ENCODE measurements around the gene ARTN.

ARTN gene

DNA sequence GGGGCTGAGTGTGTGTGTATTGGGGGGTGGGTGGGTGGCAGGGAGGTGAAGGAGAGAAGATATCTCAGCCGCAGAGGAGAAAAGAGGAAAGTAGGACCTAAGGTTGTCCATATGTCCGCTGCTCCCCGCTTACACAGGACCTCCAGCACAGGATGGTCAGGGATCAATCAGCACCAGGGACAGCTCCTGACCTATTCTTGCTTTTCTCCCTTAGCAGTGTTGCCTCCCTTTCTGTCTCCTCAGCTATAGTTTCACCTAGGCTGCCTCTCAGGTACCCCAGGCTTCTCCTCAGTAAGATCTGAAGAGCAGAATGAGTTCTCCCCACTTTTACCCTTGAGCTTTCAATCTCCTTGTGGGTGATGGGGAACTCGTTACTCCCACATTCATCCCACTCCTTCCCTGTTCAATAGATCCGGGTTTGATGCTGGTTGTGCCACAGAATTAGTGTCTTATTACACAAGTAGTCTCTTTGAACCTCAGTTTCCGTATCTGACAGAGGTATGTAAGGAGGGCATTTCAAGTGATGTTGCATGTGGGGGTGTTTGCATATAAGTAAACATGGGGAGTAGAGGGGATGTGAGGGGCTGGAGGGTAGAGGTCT, 34.8 kb downstream of the ARTN start:
- DNase-seq (ENCODE audit: low read depth): no peak
- no peak overlapping the region for H3K4me3 ChIP-seq (ENCODE audit: low read depth, low read length)

- no peak for DNase-seq (ENCODE audit: low read depth)
- H3K4me3 ChIP-seq (ENCODE audit: low read depth, low read length): peak overlapping the region; percentile 18
Observed at GRCh38 chr1:43969416-43969745, 35.8 kb downstream of the ARTN start.

- H3K4me3 ChIP-seq (ENCODE audit: low read depth, low read length): peak within 1 kb of the TSS; percentile 98
- peak; percentile 89 for DNase-seq (ENCODE audit: low read depth)
Observed at GRCh38 chr1:43969746-43970466, 36.3 kb downstream of the ARTN start, which contains the start of gene DPH2. Gene DPH2 (plus strand): TSS chr1:43970010. CDS start chr1:43970176, 166 bp downstream.

DNA sequence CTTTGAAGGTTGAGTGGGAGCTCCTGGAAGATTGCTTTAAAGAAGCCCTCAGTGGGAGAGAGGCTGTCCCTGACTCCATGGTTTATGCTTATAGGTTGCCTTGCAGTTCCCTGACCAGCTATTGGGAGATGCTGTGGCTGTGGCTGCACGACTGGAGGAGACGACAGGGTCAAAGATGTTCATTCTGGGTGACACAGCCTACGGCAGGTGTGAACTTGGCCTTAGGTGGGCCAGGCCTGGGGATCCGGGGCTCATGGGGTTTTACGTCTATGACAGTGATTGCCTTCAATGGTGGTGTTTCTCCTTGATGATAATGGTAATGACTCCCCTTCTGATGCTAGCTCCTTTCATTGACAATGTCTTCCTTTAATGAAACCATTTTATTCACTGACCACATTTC, 36.9 kb downstream of the ARTN start:
- DNase-seq (ENCODE audit: low read depth): no peak
- peak overlapping the region; percentile 98 for H3K4me3 ChIP-seq (ENCODE audit: low read depth, low read length)

- peak overlapping the region; percentile 98 for H3K4me3 ChIP-seq (ENCODE audit: low read depth, low read length)
- no peak for DNase-seq (ENCODE audit: low read depth)
Observed at GRCh38 chr1:43970911-43971310, 37.3 kb downstream of the ARTN start.

GRCh38 chr1:43971336-43971980, 37.9 kb downstream of the ARTN start:
- DNase-seq (ENCODE audit: low read depth): no peak
- no peak overlapping the region for H3K4me3 ChIP-seq (ENCODE audit: low read depth, low read length)

GRCh38 chr1:43973981-43974442, 40.4 kb downstream of the ARTN start:
- DNase-seq (ENCODE audit: low read depth): no peak
- H3K4me3 ChIP-seq (ENCODE audit: low read depth, low read length): peak overlapping the region; percentile 94

- DNase-seq (ENCODE audit: low read depth): peak; percentile 78
- peak within 1 kb of the TSS; percentile 94 for H3K4me3 ChIP-seq (ENCODE audit: low read depth, low read length)
Observed at GRCh38 chr1:43974443-43975248, 41.0 kb downstream of the ARTN start, which contains the start of gene ATP6V0B. Gene ATP6V0B (plus strand): TSS chr1:43974960. CDS start chr1:43975041, 81 bp downstream.

GRCh38 chr1:43975249-43975961, 41.8 kb downstream of the ARTN start:
- DNase-seq (ENCODE audit: low read depth): no peak
- peak overlapping the region; percentile 94 for H3K4me3 ChIP-seq (ENCODE audit: low read depth, low read length)

DNA sequence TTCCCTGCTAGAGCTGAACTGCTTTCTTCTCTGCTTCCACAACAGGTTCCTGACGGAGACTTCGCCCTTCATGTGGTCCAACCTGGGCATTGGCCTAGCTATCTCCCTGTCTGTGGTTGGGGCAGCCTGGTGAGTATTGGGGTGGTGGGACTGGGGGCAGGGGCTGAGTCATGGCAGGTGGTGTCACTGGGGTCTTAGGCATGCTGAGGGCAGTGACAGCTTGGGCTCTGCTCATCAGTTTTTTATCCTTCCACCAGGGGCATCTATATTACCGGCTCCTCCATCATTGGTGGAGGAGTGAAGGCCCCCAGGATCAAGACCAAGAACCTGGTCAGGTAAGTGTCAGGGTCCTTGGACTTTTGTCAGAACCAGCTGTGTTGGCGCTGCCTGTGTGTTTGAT, 42.4 kb downstream of the ARTN start:
- no peak for DNase-seq (ENCODE audit: low read depth)
- H3K4me3 ChIP-seq (ENCODE audit: low read depth, low read length): peak overlapping the region; percentile 94

DNA sequence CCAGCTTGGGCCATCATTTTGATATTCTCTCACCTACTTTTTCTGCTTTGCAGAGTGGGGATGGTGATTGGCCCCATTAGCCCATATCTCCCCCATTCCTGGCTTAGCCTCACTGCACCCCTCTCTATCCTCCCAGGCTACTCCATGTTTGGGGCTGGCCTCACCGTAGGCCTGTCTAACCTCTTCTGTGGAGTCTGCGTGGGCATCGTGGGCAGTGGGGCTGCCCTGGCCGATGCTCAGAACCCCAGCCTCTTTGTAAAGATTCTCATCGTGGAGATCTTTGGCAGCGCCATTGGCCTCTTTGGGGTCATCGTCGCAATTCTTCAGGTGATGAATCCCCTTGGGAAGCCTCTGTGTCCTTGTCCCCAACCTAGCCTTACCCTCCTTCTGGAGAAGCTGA, 43.3 kb downstream of the ARTN start:
- no peak overlapping the region for H3K4me3 ChIP-seq (ENCODE audit: low read depth, low read length)
- no peak for DNase-seq (ENCODE audit: low read depth)

GRCh38 chr1:43977376-43978263, 44.0 kb downstream of the ARTN start:
- DNase-seq (ENCODE audit: low read depth): no peak
- no peak overlapping the region for H3K4me3 ChIP-seq (ENCODE audit: low read depth, low read length)

- peak overlapping the region; percentile 62 for H3K4me3 ChIP-seq (ENCODE audit: low read depth, low read length)
- no peak for DNase-seq (ENCODE audit: low read depth)
Observed at GRCh38 chr1:43978264-43978550, 44.6 kb downstream of the ARTN start.

- H3K4me3 ChIP-seq (ENCODE audit: low read depth, low read length): peak within 1 kb of the TSS; percentile 62
- no peak for DNase-seq (ENCODE audit: low read depth)
Observed at GRCh38 chr1:43978551-43979260, 45.1 kb downstream of the ARTN start, which contains the start of gene B4GALT2. Gene B4GALT2 (plus strand): TSS chr1:43979210. CDS start chr1:43981161, 1,951 bp downstream.

- no peak for DNase-seq (ENCODE audit: low read depth)
- peak overlapping the region; percentile 60 for H3K4me3 ChIP-seq (ENCODE audit: low read depth, low read length)
Observed at GRCh38 chr1:43979261-43979527, 45.6 kb downstream of the ARTN start.

DNA sequence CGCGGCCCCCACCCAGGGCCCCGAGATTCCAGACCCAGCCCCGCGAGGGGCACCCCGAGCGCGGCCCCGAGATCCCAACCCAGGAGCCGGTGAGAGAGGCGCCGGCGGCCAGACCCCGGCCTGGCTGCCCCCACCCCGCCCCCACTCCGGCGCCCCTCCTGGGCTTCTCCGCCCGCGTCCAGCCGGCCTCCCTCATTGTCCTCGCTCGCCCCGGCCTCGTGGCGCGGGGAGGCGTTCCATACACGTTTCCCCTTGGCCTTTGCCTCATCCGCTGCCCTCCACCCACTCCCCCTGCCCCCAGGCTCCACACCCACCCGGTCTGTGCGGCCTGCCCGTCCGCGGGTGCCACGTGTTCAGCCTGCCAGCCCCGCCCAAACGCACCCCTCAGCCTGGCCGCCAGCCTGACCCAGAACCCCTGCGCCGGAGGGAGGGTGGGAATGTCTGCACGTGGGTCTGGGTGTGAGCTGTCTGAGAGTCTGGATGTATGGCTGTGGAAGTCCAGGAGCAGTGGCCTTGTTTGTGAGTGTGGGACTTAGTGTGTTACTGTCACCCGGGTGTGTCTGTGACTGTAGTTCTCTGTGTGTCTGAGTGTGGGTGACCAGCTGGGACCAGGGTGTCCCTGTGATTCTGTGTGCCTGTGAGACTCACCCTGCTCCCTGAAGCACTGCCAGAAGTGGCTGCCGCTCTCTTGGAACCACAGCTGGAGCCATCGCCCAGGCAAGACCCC, 46.1 kb downstream of the ARTN start:
- H3K4me3 ChIP-seq (ENCODE audit: low read depth, low read length): peak overlapping the region; percentile 60

More for the DNA sequence above, 46.1 kb downstream of the ARTN start:
- no peak for DNase-seq (ENCODE audit: low read depth)
